Chondrocyte (in vitro differentiated cells): Measurements from ENCODE around the gene PLEKHJ1. TPM values are rescaled to one million over a fixed set of nuclear protein-coding genes. Genes with fewer than 3 reads are reported as not detected.

Experiments
- DNase-seq: peaks from one replicate; pipeline ENCODE4 v3.0.0; 2021; ENCODE audit warnings: mixed read lengths, low spot score
- H3K27ac Mint-ChIP-seq: one replicate; pipeline ENCODE4 v1.8.0; 2021; ENCODE audit warnings: mild to moderate bottlenecking, moderate library complexity, mixed read lengths; ENCODE audit not compliant: unreplicated experiment
- H3K27me3 Mint-ChIP-seq: 2 replicates; pipeline ENCODE4 v1.8.0; 2021; ENCODE audit warnings: low read depth, mixed read lengths
- H3K36me3 Mint-ChIP-seq: 2 replicates; pipeline ENCODE4 v1.8.0; 2021; ENCODE audit warnings: low read depth, mixed read lengths
- H3K4me1 Mint-ChIP-seq: 2 replicates; pipeline ENCODE4 v1.8.0; 2021; ENCODE audit warnings: low read depth, mild to moderate bottlenecking, mixed read lengths
- H3K4me3 Mint-ChIP-seq: one replicate; pipeline ENCODE4 v1.8.0; 2021; ENCODE audit warnings: mild to moderate bottlenecking, moderate library complexity, mixed read lengths; ENCODE audit not compliant: unreplicated experiment
- H3K9me3 Mint-ChIP-seq: 2 replicates; pipeline ENCODE4 v1.8.0; 2021; ENCODE audit warnings: low read depth, mixed read lengths
- total RNA-seq: library from RNA; stranded (reverse); gene quantifications from 3 replicates; pipeline ENCODE4 v1.2.1, GENCODE V29; 2021
- TF ChIP-seq, protein P1 (sequence below): fragments of 200-600 bp; sonication (generic); IDR thresholded peaks from 2 replicates; pipeline ENCODE4 v1.5.0; 2021; ENCODE audit warnings: antibody characterized with exemption, mild to moderate bottlenecking, moderate library complexity

The PLEKHJ1 gene
- total RNA-seq, 1 donor from 2014 or later, result 42.4 TPM

DNA sequence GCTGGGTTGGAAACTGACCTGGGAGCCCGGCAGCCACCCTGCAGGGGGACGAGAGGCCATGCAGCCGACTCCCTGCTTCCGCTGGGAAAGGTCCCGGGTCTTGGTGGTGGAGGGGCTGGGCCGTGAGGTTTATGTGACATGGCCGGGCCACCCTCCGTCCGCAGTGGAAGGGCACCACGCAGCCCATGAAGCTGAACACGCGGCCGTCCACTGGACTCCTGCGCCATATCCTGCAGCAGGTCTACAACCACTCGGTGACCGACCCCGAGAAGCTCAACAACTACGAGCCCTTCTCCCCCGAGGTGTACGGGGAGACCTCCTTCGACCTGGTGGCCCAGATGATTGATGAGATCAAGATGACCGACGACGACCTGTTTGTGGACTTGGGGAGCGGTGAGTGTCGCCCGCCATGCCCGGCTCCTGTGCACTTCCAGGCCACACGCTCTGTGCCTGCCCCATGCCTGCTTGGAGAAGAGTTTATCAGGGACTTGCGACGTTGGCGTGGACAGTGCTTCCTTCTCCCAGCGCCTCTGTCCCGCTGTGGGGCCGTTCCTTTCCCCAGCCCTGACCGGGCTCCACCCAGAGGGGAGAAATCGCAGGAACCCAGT, 45.2 kb downstream of the PLEKHJ1 start:
- no peak overlapping the region for H3K27ac Mint-ChIP-seq
- DNase-seq, result peak; percentile 90
- H3K4me3 Mint-ChIP-seq, result no peak overlapping the region
- H3K27me3 Mint-ChIP-seq, result no peaks in the 10 kb centered on the region
- no peaks in the 10 kb centered on the region for H3K9me3 Mint-ChIP-seq
- H3K36me3 Mint-ChIP-seq, result peaks cover 7% of the 10 kb centered on the region
- TF ChIP-seq, protein P1, sequence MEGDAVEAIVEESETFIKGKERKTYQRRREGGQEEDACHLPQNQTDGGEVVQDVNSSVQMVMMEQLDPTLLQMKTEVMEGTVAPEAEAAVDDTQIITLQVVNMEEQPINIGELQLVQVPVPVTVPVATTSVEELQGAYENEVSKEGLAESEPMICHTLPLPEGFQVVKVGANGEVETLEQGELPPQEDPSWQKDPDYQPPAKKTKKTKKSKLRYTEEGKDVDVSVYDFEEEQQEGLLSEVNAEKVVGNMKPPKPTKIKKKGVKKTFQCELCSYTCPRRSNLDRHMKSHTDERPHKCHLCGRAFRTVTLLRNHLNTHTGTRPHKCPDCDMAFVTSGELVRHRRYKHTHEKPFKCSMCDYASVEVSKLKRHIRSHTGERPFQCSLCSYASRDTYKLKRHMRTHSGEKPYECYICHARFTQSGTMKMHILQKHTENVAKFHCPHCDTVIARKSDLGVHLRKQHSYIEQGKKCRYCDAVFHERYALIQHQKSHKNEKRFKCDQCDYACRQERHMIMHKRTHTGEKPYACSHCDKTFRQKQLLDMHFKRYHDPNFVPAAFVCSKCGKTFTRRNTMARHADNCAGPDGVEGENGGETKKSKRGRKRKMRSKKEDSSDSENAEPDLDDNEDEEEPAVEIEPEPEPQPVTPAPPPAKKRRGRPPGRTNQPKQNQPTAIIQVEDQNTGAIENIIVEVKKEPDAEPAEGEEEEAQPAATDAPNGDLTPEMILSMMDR, result no peak
- peaks cover 26% of the 10 kb centered on the region for H3K4me1 Mint-ChIP-seq

DNA sequence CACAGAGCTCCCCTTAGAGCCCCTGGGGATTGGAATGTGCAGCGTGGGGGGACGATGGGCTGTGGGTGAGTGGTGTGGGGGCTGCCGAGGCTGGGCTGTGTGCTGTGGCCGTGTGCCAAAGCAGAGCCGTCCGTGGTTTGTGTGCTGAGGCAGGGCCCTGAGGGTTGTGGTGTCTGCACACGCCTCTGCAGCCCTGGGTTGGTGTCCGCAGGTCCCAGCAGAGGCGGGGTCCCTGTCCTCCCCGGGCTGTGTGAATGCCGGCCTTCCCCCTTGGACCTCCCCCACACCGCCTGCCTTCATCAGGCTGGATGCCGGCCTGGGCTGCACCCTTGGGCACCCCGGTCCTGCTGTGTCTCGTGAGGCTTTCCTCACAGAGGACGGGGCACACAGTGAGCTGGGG, 46.2 kb downstream of the PLEKHJ1 start:
- peak; percentile 81 for DNase-seq
- Mint-ChIP-seq H3K4me1 (peaks cover 37% of the 10 kb centered on the region), H3K36me3 (peaks cover 7% of the 10 kb centered on the region), H3K9me3 (no peaks in the 10 kb centered on the region), H3K27ac (no peak overlapping the region), H3K4me3 (no peak overlapping the region), H3K27me3 (no peaks in the 10 kb centered on the region)
- TF ChIP-seq, protein P1, result no peak

DNA sequence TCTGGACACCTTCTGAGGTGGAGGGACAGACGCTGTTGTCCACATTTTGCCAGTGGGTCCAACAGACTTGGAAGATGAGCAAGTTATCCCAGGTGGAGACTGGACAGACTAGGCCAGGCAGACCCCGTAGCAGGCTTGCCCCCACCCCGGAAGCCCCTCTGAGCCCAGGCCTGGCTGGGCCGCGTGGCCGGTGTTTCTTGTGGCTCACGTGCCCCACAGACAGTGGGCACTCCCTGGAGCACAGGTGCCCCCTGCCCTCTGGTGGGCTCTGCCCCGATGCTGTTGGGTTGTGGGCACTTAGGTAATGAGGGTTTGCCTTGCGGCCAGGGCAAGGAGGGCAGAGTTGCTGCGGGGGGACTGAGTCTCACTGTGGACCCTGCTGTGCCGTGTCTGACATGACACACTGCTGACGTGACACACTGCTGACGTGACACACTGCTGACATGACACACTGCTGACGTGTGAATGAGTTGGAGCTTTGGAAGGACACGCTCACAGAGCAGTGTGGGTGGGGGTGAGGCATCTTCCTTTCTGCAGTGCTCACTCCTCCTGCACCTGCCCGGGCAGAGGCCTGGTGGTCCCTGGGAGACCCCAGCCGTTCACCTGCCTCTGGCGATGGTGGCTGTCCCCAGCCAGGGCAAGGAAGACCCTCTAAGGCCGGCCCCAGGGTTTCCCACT, 47.3 kb downstream of the PLEKHJ1 start:
- DNase-seq, result peak; percentile 82
- H3K27me3 Mint-ChIP-seq, result no peaks in the 10 kb centered on the region
- H3K9me3 Mint-ChIP-seq, result no peaks in the 10 kb centered on the region
- TF ChIP-seq, protein P1, result no peak
- no peak overlapping the region for H3K4me3 Mint-ChIP-seq
- H3K27ac Mint-ChIP-seq, result no peak overlapping the region
- H3K4me1 Mint-ChIP-seq, result peaks cover 47% of the 10 kb centered on the region
- peaks cover 6% of the 10 kb centered on the region for H3K36me3 Mint-ChIP-seq

DNA sequence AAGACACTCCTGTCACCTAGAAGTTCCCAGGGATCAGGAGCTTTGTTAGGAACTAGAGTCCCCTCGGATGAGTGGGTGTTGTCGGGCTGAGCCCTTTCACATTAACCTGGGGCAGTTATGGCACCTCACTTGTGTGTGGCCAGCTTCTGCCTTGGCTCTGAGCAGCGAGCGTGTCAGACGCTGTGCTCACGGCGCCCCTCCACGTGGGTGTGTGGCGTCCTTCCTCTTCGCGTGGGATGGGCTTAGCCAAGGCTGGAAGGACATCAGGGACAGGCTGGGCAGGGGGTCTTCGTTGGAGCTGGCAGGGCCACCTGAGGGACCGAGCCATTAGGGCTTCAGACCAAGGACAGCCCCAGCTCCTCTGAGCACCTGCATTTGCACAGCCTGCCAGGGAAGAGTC, 49.0 kb downstream of the PLEKHJ1 start:
- Mint-ChIP-seq H3K27me3 (no peaks in the 10 kb centered on the region), H3K27ac (peak overlapping the region; percentile 51), H3K4me3 (no peak overlapping the region), H3K9me3 (no peaks in the 10 kb centered on the region), H3K36me3 (peaks cover 3% of the 10 kb centered on the region), H3K4me1 (peaks cover 64% of the 10 kb centered on the region)
- no peak for DNase-seq
- TF ChIP-seq, protein P1, result no peak

DNA sequence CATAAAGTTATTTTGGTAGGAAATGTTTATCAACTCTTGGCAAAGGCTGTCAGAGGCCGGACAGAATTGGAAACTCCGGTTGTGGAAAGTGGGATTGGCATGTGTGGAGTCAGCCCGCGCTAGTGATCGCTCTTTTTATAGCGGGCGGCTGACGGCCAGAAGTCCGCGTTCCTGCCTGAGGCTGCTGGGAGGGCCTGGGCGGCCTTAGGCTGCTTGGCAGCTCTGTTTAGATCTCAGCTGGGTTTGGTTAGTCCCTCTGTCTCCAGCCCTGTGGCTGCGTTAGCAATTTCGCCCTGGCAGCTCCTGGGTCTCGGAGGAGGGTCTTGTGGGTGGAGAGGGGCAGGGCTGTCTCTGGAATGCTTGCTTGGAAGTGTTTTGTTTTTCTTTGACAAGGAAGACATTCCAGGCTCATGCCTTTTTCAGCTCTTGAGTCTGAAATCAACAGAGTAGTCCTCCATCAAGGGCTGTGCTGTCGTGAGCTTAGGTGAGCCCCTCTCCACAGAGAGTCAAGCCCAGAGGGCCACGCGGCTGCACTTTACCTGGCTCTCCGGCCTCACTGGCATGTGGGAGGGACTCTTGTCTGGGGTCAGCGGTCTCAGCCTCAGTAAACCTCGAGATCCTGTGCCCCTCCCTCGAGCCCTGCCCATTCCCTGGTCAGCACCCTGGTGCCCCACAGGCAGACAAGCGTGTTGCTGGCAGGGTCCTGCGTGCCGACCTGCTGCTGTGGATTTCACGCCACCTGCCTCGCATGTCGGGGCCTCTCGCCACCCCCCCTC, 49.9 kb downstream of the PLEKHJ1 start:
- H3K4me1 Mint-ChIP-seq, result peaks cover 66% of the 10 kb centered on the region
- peak; percentile 96 for DNase-seq
- peak overlapping the region; percentile 98 for H3K27ac Mint-ChIP-seq
- H3K4me3 Mint-ChIP-seq, result peak overlapping the region; percentile 54
- no peaks in the 10 kb centered on the region for H3K9me3 Mint-ChIP-seq
- peaks cover 5% of the 10 kb centered on the region for H3K36me3 Mint-ChIP-seq
- TF ChIP-seq, protein P1, result no peak
- no peaks in the 10 kb centered on the region for H3K27me3 Mint-ChIP-seq
